Gastrocnemius medialis (tissue), 4 donors: ENCODE results near the gene GPI. TPM values are rescaled to one million over a fixed set of nuclear protein-coding genes. Genes with fewer than 3 reads are reported as not detected.

Source experiments
- ATAC-seq, 2 donors: fragments of 150-250 bp; one replicate each; pipeline ENCODE4 v1.9.1; 2016
- DNase-seq, 2 donors: peaks; one replicate each; pipeline ENCODE4 v3.0.0-alpha.2; 2019
- H3K27ac ChIP-seq, 4 donors: fragments of 200-600 bp; sonication (generic); 1 replicate in 1 of 4; 2 replicates in 3 of 4; pipeline ENCODE4 v1.5.1; 2016 to 2018; ENCODE audit warnings: mild to moderate bottlenecking in 2 of 4, moderate library complexity in 1 of 4
- H3K27me3 ChIP-seq, 3 donors: fragments of 200-600 bp; sonication (generic) in 2 of 3; 1 replicate in 1 of 3; 2 replicates in 2 of 3; pipeline versions ENCODE4 v1.5.1 to v1.6.0; 2016 to 2019; ENCODE audit warnings: mild to moderate bottlenecking in 1 of 3, moderate library complexity in 1 of 3
- H3K36me3 ChIP-seq, 2 donors: fragments of 200-600 bp; sonication (generic) in 1 of 2; one replicate each; pipeline ENCODE4 v1.5.1; 2017 to 2018
- H3K4me1 ChIP-seq, 2 donors: fragments of 200-600 bp; sonication (generic) in 1 of 2; one replicate each; pipeline ENCODE4 v1.5.1; 2016 to 2017; ENCODE audit warnings: mild to moderate bottlenecking in 2 of 2
- H3K4me3 ChIP-seq, 4 donors: fragments of 200-600 bp; sonication (generic) in 3 of 4; 1 replicate in 1 of 4; 2 replicates in 3 of 4; pipeline ENCODE4 v1.5.1; 2016 to 2019; ENCODE audit warnings: mild to moderate bottlenecking in 2 of 4
- H3K9me3 ChIP-seq, 3 donors: fragments of 200-600 bp; sonication (generic) in 2 of 3; 1 replicate in 1 of 3; 2 replicates in 2 of 3; pipeline ENCODE4 v1.5.1; 2016 to 2019
- CTCF ChIP-seq, 5 experiments: fragments of 450-650 bp in 3 of 5; fragments of 200-600 bp in 2 of 5; sonication (generic) in 2 of 5; IDR thresholded peaks in 4 of 5; conservative IDR thresholded peaks in 1 of 5; 1 replicate in 4 of 5; 2 replicates in 1 of 5; pipeline ENCODE4 v1.5.1; 2016 to 2019; ENCODE audit warnings: antibody characterized with exemption in 5 of 5, mild to moderate bottlenecking in 3 of 5, moderate library complexity in 3 of 5
- POLR2A ChIP-seq, 2 donors: fragments of 450-650 bp; IDR thresholded peaks; one replicate each; pipeline ENCODE4 v1.6.1; 2017; ENCODE audit warnings: antibody characterized with exemption in 2 of 2, mild to moderate bottlenecking in 2 of 2, moderate library complexity in 2 of 2
- in situ Hi-C, 4 donors: fragments of 200-750 bp; cut with MboI; loops; one replicate each; pipeline versions ENCODE4 v1.15.0 to v1.8.0; 2017; ENCODE audit warnings: low sequenced_read_pairs in 4 of 4
- intact Hi-C: fragments of 100-400 bp; cut with DNase I; formaldehyde crosslinking; loops from one replicate; pipeline ENCODE4 v1.15.1; 2023; ENCODE audit warnings: low total_unique reads
- total RNA-seq, 4 donors: library from RNA; depleted of rRNA; stranded (reverse); fragments of >200 nt; gene quantifications; one replicate each; pipeline versions ENCODE4 v1.1.0 to v1.2.3, GENCODE V29; 2016

The GPI gene
- total RNA-seq, 4 donors from 2014 or later, result 83.2 to 231 (median 173) TPM

- Histone ChIP-seq H3K36me3 (peaks cover 0 to 22% of the 10 kb centered on the region in 2 donors), H3K4me3 (peak overlapping the region; percentile 58 to 96 (median 82)), H3K4me1 (peaks cover 35 to 42% of the 10 kb centered on the region in 2 donors), H3K27ac (peak overlapping the region; percentile 84 to 99 (median 88)), H3K9me3 (no peaks in the 10 kb centered on the region), H3K27me3 (no peaks in the 10 kb centered on the region)
- ATAC-seq (no peak), DNase-seq (no peak)
- in situ Hi-C loops, result no loop called here
- TF ChIP-seq POLR2A (IDR thresholded peaks at IDR 0.05) (no peak), CTCF (IDR thresholded peaks at IDR 0.05 in 4 of 5, conservative IDR thresholded peaks at IDR 0.05 in 1 of 5) (no peak)
- intact Hi-C loops, result no loop called here
These were observed 550 bp upstream of the GPI start for GRCh38 chr19:34364462-34364829.

GRCh38 chr19:34365463-34366401 is 736 bp downstream of the GPI start:
- intact Hi-C loops (no loop called here), in situ Hi-C loops (no loop called here)
- peak; percentile 27 to 48 for ATAC-seq
- no peaks in the 10 kb centered on the region for H3K9me3 ChIP-seq
- H3K4me1 ChIP-seq, result peaks cover 47 to 51% of the 10 kb centered on the region in 2 donors
- no peak for TF ChIP-seq CTCF (IDR thresholded peaks at IDR 0.05 in 4 of 5, conservative IDR thresholded peaks at IDR 0.05 in 1 of 5)
- no peak for TF ChIP-seq POLR2A (IDR thresholded peaks at IDR 0.05)
- H3K4me3 ChIP-seq, result peak overlapping the region; percentile 58 to 96 (median 82)
- DNase-seq, result peak in 1 of 2 donors; percentile 54
- no peaks in the 10 kb centered on the region for H3K27me3 ChIP-seq
- peaks cover 0 to 34% of the 10 kb centered on the region in 2 donors for H3K36me3 ChIP-seq
- peak overlapping the region; percentile 84 to 99 (median 88) for H3K27ac ChIP-seq

- Histone ChIP-seq H3K27ac (peak overlapping the region; percentile 84 to 99 (median 88)), H3K9me3 (no peaks in the 10 kb centered on the region), H3K27me3 (no peaks in the 10 kb centered on the region), H3K4me1 (peaks cover 53 to 61% of the 10 kb centered on the region in 2 donors), H3K36me3 (peaks cover 0 to 34% of the 10 kb centered on the region in 2 donors), H3K4me3 (peak overlapping the region in 3 of 4 donors; percentile 7 to 87 (median 58))
- intact Hi-C loops (no loop called here), in situ Hi-C loops (no loop called here)
- DNase-seq (no peak), ATAC-seq (no peak)
- TF ChIP-seq CTCF (IDR thresholded peaks at IDR 0.05 in 4 of 5, conservative IDR thresholded peaks at IDR 0.05 in 1 of 5) (no peak), POLR2A (IDR thresholded peaks at IDR 0.05) (no peak)
These were observed 2.0 kb downstream of the GPI start for GRCh38 chr19:34366738-34367623.

GRCh38 chr19:34367624-34367957 is 2.6 kb downstream of the GPI start:
- in situ Hi-C loops, result no loop called here
- intact Hi-C loops, result no loop called here

More at GRCh38 chr19:34367624-34367957, 2.6 kb downstream of the GPI start:
- no peak overlapping the region for H3K4me3 ChIP-seq
- no peaks in the 10 kb centered on the region for H3K27me3 ChIP-seq
- peak overlapping the region; percentile 84 to 99 (median 88) for H3K27ac ChIP-seq
- peaks cover 58 to 61% of the 10 kb centered on the region in 2 donors for H3K4me1 ChIP-seq
- no peaks in the 10 kb centered on the region for H3K9me3 ChIP-seq
- peaks cover 0 to 35% of the 10 kb centered on the region in 2 donors for H3K36me3 ChIP-seq
- peak; percentile 22 to 61 for ATAC-seq
- peak; percentile 29 to 85 for DNase-seq
- TF ChIP-seq CTCF (IDR thresholded peaks at IDR 0.05 in 4 of 5, conservative IDR thresholded peaks at IDR 0.05 in 1 of 5) (no peak), POLR2A (IDR thresholded peaks at IDR 0.05) (no peak)
